HG02981 (cell line): ENCODE data around the gene TNNC1.

Source experiments
- ATAC-seq: cut with Tn5 transposase; IDR thresholded peaks from one replicate; pipeline ENCODE4 v1.9.1; 2021; ENCODE audit warnings: mild to moderate bottlenecking, moderate library complexity; ENCODE audit not compliant: unreplicated experiment

The TNNC1 gene

DNA sequence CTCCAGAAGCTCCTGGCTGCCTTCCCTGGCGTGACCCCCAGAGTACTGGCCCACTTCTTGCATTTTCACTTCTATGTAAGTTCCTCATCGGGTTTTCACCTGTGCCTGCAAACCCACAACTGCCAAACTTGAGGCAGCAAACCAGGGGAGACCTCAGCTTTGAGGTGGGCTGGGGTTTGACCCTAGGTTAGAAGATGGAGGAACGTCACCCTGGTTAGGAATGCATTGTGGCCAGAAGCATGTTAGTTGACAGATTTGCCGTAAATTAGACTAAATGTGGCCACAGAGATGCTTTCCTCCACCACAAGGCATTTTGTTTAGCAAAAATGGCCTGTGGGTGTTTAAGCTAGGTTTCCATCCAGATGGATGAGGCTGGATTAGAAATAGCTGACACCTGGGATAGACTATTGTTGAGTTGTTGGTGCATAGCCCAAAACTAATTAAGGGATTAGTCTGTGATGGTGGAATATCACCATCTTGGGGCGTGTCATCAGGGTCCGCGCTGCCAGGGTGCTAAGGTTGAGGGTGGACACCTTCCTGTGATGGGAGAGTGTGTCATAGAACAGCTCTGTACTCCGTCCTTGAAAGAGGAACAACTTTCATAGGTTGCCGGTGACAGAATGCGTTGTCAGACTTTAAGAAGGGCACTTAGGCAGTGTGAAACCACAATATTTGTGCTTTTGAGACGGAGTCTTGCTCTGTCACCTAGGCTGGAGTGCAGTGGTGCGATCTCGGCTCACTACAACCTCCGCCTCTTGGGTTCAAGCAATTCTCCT, 5.1 kb upstream of the TNNC1 start:
- ATAC-seq = no peak

DNA sequence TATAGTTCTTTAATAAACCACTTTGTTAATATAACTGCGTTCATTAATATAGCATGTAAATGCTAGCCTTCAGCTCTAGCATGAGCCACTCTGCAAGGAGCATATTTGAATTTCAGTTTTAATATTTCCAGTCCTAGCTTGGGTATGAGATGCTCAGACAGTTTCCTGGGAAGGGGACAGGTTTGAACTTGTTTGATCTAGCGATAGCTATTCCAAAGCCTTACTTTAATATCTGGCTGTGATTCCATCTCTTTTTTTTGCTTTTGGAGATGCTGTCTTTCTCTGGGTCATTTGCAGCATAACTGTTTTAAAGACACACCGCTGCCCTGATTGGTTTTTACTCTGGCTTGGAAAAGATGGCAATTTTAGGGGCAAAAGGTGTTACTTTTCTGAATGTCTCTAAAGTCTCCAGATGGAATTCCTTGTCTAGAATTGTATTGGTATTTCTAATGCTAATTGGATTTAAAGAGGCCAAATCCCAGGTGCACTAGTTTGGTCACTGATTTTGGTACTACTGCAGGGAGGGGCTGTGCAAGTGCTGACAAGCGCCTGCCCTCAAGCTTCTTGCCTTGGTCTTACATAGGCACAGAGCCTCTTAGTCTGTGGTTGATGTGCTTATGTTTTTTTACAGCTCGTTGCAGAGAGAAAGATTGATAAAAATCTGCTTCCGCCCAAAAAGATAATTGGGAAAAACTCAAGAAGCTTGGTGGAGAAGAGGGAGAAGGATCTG, 4.4 kb upstream of the TNNC1 start:
- ATAC-seq = no peak

DNA sequence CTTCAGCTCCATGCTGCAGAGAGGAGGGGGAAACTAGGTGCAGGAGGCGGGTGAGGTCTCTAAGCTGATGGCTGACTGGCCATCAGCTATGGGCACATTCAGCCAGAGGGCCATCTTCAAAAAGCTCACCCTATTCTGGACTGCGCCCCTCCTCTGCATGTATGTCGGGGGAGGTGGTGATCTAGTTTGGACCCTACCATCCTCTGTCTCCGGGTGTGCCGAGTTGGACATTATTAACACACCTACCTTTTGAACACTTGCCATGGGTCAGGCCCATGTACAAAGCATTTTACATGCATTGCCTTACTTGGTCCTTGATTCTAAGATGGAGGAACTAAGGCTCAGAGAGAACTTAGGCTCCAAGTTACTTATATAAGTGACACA, 3.0 kb upstream of the TNNC1 start:
- ATAC-seq = no peak

GRCh38 chr3:52456169-52456799, 2.4 kb upstream of the TNNC1 start:
- ATAC-seq = no peak

- peak; percentile 79 for ATAC-seq
These were observed 1.7 kb upstream of the TNNC1 start, which contains the start of gene NISCH for GRCh38 chr3:52455283-52456168. NISCH (plus strand) TSS chr3:52455604; CDS start chr3:52455642, 38 bp downstream.

DNA sequence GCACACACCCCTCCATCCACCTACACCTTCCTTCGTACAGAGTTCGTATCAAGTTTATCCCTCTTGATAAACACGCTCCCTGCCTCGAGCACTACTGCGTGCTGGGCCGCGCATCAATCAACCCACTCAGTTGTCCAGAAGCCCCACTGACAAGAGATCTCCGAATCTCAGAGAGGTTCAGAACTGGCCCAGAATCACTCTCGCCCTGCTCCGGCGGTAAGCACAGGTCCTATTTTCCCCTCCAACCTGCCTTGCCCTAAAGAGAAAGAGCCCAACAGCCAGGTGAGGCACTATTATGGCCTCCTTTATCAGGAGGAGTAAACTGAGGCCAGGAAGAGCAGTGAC, 1.1 kb upstream of the TNNC1 start:
- ATAC-seq = peak; percentile 1

GRCh38 chr3:52454250-52454937, 553 bp upstream of the TNNC1 start:
- ATAC-seq = no peak

DNA sequence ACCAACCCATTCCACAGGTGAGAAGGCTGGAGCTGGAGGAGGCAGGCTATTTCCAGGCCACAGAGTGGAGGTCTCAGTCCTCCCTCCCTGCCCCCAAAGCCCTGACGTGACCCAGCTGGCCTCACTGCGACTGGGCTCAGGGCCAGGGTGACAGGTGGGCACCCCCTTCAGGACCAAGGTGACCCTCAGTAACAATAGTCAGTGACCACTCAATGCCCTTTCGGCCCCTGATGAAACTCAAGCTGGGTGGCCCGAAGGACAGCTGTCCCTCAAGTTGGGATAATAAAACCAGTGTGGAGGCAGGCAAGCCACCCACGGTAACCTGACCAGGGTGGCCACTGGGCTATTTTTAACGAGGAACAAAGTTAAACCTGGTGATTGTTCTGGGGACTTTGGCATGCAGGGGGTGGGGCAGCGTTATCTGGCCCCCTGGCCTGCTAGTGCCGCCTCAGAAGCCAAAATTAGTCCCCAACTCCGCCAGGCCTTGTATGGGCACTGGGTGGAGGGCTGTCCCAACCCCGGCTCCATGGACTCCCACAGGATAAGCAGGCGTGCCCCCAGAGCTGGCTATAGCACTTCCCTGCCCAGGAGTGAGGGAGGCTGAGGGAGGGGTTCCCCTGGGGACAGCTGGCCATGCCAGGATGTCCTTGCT, 1.1 kb downstream of the TNNC1 start:
- ATAC-seq = no peak

- no peak for ATAC-seq
These were observed 1.7 kb downstream of the TNNC1 start for GRCh38 chr3:52452126-52452525.

DNA sequence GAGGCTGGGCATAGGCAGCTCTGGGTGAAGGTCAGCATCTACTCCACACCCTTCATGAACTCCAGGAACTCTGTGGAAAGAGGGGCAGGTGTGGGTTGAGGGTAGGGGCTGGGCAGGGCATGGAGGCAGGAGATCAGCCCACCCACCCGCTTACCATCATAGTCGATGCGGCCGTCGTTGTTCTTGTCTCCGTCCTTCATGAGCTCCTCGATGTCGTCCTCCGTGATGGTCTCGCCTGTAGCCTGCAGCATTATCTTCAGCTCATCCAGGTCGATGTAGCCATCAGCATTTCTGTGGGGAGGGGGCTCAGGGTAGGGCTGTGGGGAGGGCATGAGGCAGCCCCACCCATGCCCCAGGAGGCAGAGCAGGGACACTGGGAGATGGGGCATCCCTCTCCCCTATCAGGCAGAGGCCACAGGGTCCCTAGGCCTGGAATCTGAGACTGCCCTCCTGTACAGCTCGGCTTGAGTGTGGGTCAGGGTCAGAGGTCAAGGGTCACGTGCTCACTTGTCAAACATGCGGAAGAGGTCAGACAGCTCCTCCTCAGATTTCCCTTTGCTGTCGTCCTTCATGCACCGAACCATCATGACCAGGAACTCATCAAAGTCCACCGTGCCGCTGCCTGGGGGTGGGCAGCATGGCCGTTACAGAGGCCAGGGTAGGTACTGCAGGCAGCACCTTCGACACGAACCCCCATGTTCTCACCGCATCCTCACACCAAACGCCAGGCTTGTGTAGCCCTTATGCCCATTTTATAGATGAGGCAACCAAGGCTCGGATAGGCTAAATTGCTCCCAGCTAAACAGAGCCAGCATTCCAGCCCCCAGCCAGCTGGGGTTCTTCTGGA, 2.4 kb downstream of the TNNC1 start:
- no peak for ATAC-seq

- ATAC-seq = no peak
These were observed 3.2 kb downstream of the TNNC1 start for GRCh38 chr3:52450489-52451236.

DNA sequence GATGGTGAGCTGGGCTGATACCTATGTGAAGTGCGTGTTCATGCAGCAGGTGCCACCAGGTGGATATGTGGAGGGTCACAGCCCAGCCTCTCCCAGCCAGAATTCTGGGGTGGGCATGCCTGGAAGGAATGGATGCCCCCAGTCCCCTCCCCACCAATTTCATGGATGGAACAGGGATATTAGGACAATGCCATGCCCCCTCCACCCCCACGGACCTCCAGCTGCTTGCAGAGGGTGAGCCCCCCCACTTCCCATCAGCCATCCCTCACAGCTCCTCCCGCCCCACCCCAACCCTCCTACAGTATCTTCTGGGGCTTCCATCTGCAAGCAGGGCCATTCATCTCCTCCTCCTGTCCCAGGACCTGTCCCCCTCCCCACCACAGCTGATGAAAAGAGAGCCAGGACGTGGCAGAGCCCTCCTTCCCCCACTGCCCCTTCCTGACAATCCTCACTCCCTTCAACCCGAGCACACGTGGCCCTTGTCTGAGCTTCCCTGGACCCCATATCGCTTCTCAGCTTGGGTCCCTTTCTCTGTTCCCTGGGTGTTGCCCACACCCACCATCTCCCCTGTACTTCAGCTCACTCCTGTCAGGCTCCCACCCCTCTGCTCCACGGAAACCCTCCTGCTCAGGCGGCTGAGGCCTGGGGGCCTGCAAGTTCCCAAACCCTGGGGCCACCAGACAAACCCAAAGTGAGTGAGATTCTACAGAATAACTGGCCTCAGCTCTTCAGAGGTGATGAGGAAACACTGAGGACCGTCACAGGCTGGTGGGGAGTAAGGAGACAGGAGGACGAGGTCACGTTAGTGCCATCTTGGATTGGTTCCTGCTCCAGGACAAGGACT, 6.1 kb downstream of the TNNC1 start:
- no peak for ATAC-seq

DNA sequence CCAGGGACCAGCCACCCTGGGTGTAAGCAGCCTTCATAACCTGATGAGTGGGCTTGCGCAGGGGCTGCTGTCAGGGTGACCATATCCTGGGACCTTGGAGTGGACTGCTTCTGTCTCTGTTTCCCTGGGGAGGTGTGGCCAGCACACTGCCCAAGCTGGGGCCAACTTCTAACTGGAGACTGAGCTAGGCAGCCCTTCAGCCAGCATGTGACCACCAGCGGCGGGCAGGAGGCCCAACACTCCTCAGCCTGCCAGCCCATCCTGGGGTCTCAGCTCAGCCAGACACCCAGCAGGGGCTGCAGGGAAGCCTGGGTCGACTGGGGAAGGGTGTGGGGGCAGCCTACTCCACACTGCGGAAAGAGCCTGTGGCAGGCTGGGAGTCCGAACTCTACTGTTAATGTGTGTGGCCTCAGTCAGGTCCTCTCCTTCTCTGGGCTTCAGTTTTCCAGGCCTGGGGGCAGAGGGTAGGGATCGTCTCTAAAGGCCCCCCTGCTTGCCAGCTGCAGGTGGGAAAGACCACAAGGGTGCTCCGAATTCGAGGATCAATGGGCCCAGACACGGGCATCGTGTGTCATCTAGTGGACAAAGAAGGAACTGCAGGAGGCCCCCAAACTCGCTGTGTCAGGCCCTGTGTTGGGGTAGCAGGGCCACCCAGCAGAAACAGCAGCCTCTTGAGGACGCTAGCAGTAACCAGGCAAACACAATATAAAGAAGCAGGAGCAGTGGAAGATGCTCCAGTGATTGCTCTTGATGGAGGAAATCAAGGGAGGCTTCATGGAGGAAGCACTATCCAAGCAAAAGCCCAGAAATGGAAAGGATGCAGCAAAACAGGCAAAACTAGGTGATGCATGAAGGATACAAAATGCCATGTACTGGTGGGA, 7.0 kb downstream of the TNNC1 start:
- peak; percentile 44 for ATAC-seq

- no peak for ATAC-seq
These were observed 7.8 kb downstream of the TNNC1 start for GRCh38 chr3:52446042-52446441.

DNA sequence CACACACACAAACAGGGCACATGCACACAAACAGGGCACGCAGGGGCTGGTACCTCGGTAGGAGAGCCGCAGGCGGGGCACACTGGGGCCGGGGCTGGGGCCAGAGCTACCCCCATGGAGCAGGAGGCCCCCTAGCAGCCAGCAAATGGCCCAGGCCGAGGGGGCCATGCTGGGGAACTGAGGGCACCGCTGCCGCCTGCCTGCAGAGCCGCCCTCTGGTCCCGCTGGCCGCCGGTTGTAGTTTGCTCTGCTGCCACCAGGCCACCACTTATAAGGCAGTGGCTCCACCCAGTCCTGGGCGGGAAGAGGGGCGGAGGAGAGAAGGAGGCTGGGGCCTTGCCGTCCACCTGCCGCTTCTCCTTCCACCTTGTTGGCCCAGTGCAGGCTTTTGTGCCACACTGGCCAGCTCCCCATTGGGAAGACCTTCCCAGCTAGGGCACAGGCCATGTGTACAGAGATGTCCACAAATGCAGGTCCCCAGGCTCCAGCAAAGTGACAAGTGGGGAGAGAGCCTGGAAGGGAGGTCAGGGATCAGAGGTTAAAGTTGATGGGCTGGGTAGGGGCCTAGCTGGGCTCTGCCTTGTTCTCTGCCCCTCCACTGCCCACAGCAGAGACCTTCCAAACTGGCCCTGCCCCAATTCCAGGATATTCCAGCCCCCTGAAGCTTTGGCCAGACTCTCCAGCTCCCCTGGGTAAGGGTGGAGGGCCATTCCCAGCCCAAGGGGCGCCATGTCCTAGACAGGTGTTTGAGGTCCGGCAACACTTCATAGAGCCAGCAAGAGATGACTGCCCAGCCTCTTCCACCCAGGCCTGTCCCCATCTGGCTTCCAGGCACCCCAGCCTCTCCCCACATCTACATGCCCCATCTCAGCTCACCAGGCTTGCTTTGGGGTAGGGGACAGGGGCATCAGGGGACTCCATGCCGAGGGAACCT, 8.7 kb downstream of the TNNC1 start, which contains the start of gene SEMA3G:
Gene SEMA3G, minus strand, starts transcription at position 244 of the 934 bp plus-strand sequence. Its CDS starts 76 bp downstream, at position 168.
- peak; percentile 79 for ATAC-seq
